H1 (cell line): ENCODE data around the gene RXRA. TPM values are rescaled to one million over a fixed set of nuclear protein-coding genes. Genes with fewer than 3 reads are reported as not detected.

Experiments used
- CTCF ChIA-PET: fragments of 300-600 bp; sonication (Branson Sonifier 250); formaldehyde crosslinking; loops from one replicate; lab custom pipeline; 2021; ENCODE audit not compliant: partially characterized antibody; lab: Charles Lee
- POLR2A ChIA-PET: fragments of 300-600 bp; sonication (Branson Sonifier 250); formaldehyde crosslinking; loops from one replicate; lab custom pipeline; 2021; ENCODE audit warnings: inconsistent platforms; ENCODE audit not compliant: partially characterized antibody; lab: Charles Lee
- DNase-seq, 2 experiments: peaks; one replicate each; pipeline versions ENCODE4 v3.0.0 to v3.0.0-alpha.2; 2010 to 2022; ENCODE audit warnings: low spot score in 2 of 2, low read depth in 1 of 2, mixed read lengths in 1 of 2
- FAIRE-seq: peaks from 2 replicates; lab custom pipeline; 2011; peaks lifted over from hg19 to GRCh38; lab: Jason Lieb, UNC
- H2AFZ ChIP-seq: 2 replicates; pipeline ENCODE4 v1.8.1; 2012; ENCODE audit warnings: low read length, inconsistent platforms
- H2AK5ac ChIP-seq: 2 replicates; pipeline ENCODE4 v1.6.1; 2013; ENCODE audit warnings: low read depth, low read length
- H2BK120ac ChIP-seq: replicated peaks from 2 replicates; pipeline ENCODE3; 2013; ENCODE audit warnings: low read depth, low read length, inconsistent platforms
- H2BK12ac ChIP-seq: 2 replicates; pipeline ENCODE4 v1.6.1; 2013; ENCODE audit warnings: low read depth, low read length
- H2BK15ac ChIP-seq: 2 replicates; pipeline ENCODE4 v1.6.1; 2013; ENCODE audit warnings: low read length
- H2BK20ac ChIP-seq: 2 replicates; pipeline ENCODE4 v1.6.1; 2013; ENCODE audit warnings: low read length
- H2BK5ac ChIP-seq: 2 replicates; pipeline ENCODE4 v1.6.1; 2013; ENCODE audit warnings: low read depth, low read length
- H3K14ac ChIP-seq: 2 replicates; pipeline ENCODE4 v1.6.1; 2013; ENCODE audit warnings: inconsistent platforms; ENCODE audit not compliant: insufficient read length
- H3K18ac ChIP-seq: 2 replicates; pipeline ENCODE4 v1.6.1; 2013; ENCODE audit warnings: low read length; ENCODE audit errors: extremely low read depth
- H3K23ac ChIP-seq: 2 replicates; pipeline ENCODE4 v1.6.1; 2013; ENCODE audit warnings: inconsistent platforms; ENCODE audit not compliant: insufficient read length
- H3K23me2 ChIP-seq: 2 replicates; pipeline ENCODE4 v1.6.1; 2013; ENCODE audit warnings: low read depth, low read length
- H3K27ac ChIP-seq: 2 replicates; pipeline ENCODE4 v1.6.1; 2011; ENCODE audit warnings: low read depth, low read length, inconsistent platforms
- H3K27me3 ChIP-seq, 4 experiments: replicated peaks in 1 of 4; 1 replicate in 1 of 4; 2 replicates in 3 of 4; pipeline versions ENCODE4 v1.6.1 to v1.8.1; 2011 to 2013; ENCODE audit warnings: low read length in 3 of 4, mild to moderate bottlenecking in 3 of 4, inconsistent platforms in 2 of 4, mixed read lengths in 2 of 4, moderate library complexity in 1 of 4; ENCODE audit not compliant: control insufficient read depth in 3 of 4, insufficient read depth in 3 of 4; ENCODE audit errors: extremely low read depth in 1 of 4
- H3K36me3 ChIP-seq, 4 experiments: 2 replicates each; pipeline versions ENCODE4 v1.6.1 to v1.8.1; 2011 to 2013; ENCODE audit warnings: mild to moderate bottlenecking in 4 of 4, low read length in 3 of 4, moderate library complexity in 2 of 4, control low read depth in 1 of 4, inconsistent platforms in 1 of 4; ENCODE audit not compliant: insufficient read depth in 4 of 4, control insufficient read depth in 2 of 4
- H3K4ac ChIP-seq: replicated peaks from 2 replicates; pipeline ENCODE3; 2013; ENCODE audit warnings: low read length, low read depth, mixed read lengths, inconsistent platforms; ENCODE audit not compliant: insufficient read length
- H3K4me1 ChIP-seq, 4 experiments: replicated peaks in 1 of 4; 1 replicate in 1 of 4; 2 replicates in 3 of 4; pipeline versions ENCODE4 v1.6.1 to v1.8.1; 2011 to 2013; ENCODE audit warnings: low read length in 3 of 4, inconsistent platforms in 2 of 4, mixed read lengths in 1 of 4; ENCODE audit not compliant: insufficient read depth in 4 of 4, control insufficient read depth in 3 of 4
- H3K4me2 ChIP-seq, 2 experiments: 2 replicates each; pipeline versions ENCODE4 v1.6.1 to v1.8.1; 2011 to 2013; ENCODE audit warnings: low read depth in 2 of 2, low read length in 2 of 2, control low read depth in 1 of 2, inconsistent platforms in 1 of 2, mild to moderate bottlenecking in 1 of 2; ENCODE audit not compliant: insufficient read depth in 1 of 2
- H3K4me3 ChIP-seq, 4 experiments: fragments of 200-600, 300-600 bp in 1 of 4; sonication (generic), shearing (Covaris generic), sonication (Bioruptor Twin) in 1 of 4; 2 replicates each; pipeline versions ENCODE4 v1.5.1 to v1.8.1; 2011 to 2016; ENCODE audit warnings: low read length in 4 of 4, low read depth in 3 of 4, control low read depth in 2 of 4, inconsistent platforms in 2 of 4, mild to moderate bottlenecking in 2 of 4, mixed read lengths in 1 of 4, moderate library complexity in 1 of 4; ENCODE audit not compliant: insufficient read depth in 2 of 4; ENCODE audit errors: extremely low read depth in 1 of 4
- H3K56ac ChIP-seq: replicated peaks from 2 replicates; pipeline ENCODE3; 2013; ENCODE audit warnings: low read depth, mild to moderate bottlenecking, mixed read lengths, low read length, inconsistent platforms; ENCODE audit not compliant: insufficient read length
- H3K79me1 ChIP-seq: 2 replicates; pipeline ENCODE4 v1.6.1; 2013; ENCODE audit warnings: low read depth, low read length, control low read depth
- H3K79me2 ChIP-seq, 2 experiments: 2 replicates each; pipeline versions ENCODE4 v1.6.1 to v1.8.1; 2012 to 2013; ENCODE audit warnings: low read length in 2 of 2, mild to moderate bottlenecking in 2 of 2, inconsistent platforms in 1 of 2; ENCODE audit not compliant: insufficient read depth in 2 of 2, control insufficient read depth in 1 of 2
- H3K9ac ChIP-seq, 4 experiments: replicated peaks in 1 of 4; 1 replicate in 1 of 4; 2 replicates in 3 of 4; pipeline versions ENCODE4 v1.6.1 to v1.8.1; 2011 to 2013; ENCODE audit warnings: low read depth in 3 of 4, low read length in 3 of 4, control low read depth in 2 of 4, mild to moderate bottlenecking in 2 of 4, moderate library complexity in 2 of 4, inconsistent platforms in 1 of 4; ENCODE audit errors: extremely low read depth in 1 of 4
- H3K9me3 ChIP-seq, 2 experiments: 2 replicates each; pipeline versions ENCODE4 v1.6.1 to v1.8.1; 2012 to 2013; ENCODE audit warnings: mild to moderate bottlenecking in 2 of 2, moderate library complexity in 2 of 2, control low read depth in 1 of 2, inconsistent platforms in 1 of 2, low read depth in 1 of 2, low read length in 1 of 2, mixed read lengths in 1 of 2; ENCODE audit not compliant: insufficient read depth in 2 of 2
- H4K20me1 ChIP-seq, 2 experiments: replicated peaks in 1 of 2; 2 replicates each; pipeline versions ENCODE3 to v1.8.1; 2011 to 2013; ENCODE audit warnings: inconsistent platforms in 2 of 2, low read length in 2 of 2, mild to moderate bottlenecking in 1 of 2; ENCODE audit not compliant: insufficient read depth in 2 of 2, control insufficient read depth in 1 of 2
- H4K5ac ChIP-seq: 2 replicates; pipeline ENCODE4 v1.6.1; 2013; ENCODE audit warnings: low read length, low read depth, mixed read lengths, inconsistent platforms; ENCODE audit not compliant: insufficient read length
- H4K8ac ChIP-seq: 2 replicates; pipeline ENCODE4 v1.8.0; 2013; ENCODE audit warnings: mild to moderate bottlenecking, moderate library complexity, low read length, inconsistent platforms; ENCODE audit not compliant: insufficient read depth; ENCODE audit errors: extremely low read depth
- H4K91ac ChIP-seq: replicated peaks from 2 replicates; pipeline ENCODE3; 2013; ENCODE audit warnings: low read length, mixed read lengths, inconsistent platforms; ENCODE audit not compliant: insufficient read length
- BACH1 ChIP-seq: IDR thresholded peaks from 2 replicates; pipeline ENCODE4 v1.6.1; 2012; ENCODE audit warnings: low read length, improper control_type of control experiment
- BRCA1 ChIP-seq: IDR thresholded peaks from 2 replicates; pipeline ENCODE4 v1.6.1; 2012; ENCODE audit warnings: low read depth, low read length, improper control_type of control experiment
- CBX5 ChIP-seq: fragments of 300-800, 300-1000 bp; sonication (generic); IDR thresholded peaks from 2 replicates; pipeline ENCODE4 v1.7.1; 2016; ENCODE audit warnings: antibody characterized with exemption, low read length, low read depth
- CBX8 ChIP-seq: fragments of 300-800, 300-1000 bp; sonication (generic); IDR thresholded peaks from 2 replicates; pipeline ENCODE4 v1.7.1; 2016; ENCODE audit warnings: low read depth, low read length, borderline replicate concordance
- EGR1 ChIP-seq: IDR thresholded peaks from 2 replicates; pipeline ENCODE4 v1.6.1; 2011; ENCODE audit warnings: low read depth, low read length, borderline replicate concordance
- FOSL1 ChIP-seq: IDR thresholded peaks from 2 replicates; pipeline ENCODE4 v1.6.1; 2011; ENCODE audit warnings: mild to moderate bottlenecking, low read depth, low read length, moderate library complexity; ENCODE audit not compliant: insufficient read depth
- HDAC6 ChIP-seq: IDR thresholded peaks from one replicate; pipeline ENCODE4 v1.7.1; 2012; ENCODE audit warnings: low read depth, mild to moderate bottlenecking, inconsistent platforms, low read length, moderate library complexity
- MAFK ChIP-seq: IDR thresholded peaks from 2 replicates; pipeline ENCODE4 v1.6.1; 2012; ENCODE audit warnings: low read depth, mild to moderate bottlenecking, improper control_type of control experiment, low read length
- SIN3A ChIP-seq, 2 experiments: IDR thresholded peaks in 1 of 2; conservative IDR thresholded peaks in 1 of 2; 2 replicates each; pipeline ENCODE4 v1.6.1; 2011 to 2012; ENCODE audit warnings: low read length in 2 of 2, improper control_type of control experiment in 1 of 2, low read depth in 1 of 2, mild to moderate bottlenecking in 1 of 2
- SIX5 ChIP-seq: IDR thresholded peaks from 2 replicates; pipeline ENCODE4 v1.6.1; 2011; ENCODE audit warnings: mild to moderate bottlenecking, low read depth, low read length
- SRF ChIP-seq: IDR thresholded peaks from 2 replicates; pipeline ENCODE4 v1.6.1; 2011; ENCODE audit warnings: mild to moderate bottlenecking, low read depth, low read length, moderate library complexity
- SUZ12 ChIP-seq: fragments of 200-600 bp; sonication (generic); IDR thresholded peaks from 2 replicates; pipeline ENCODE4 v1.6.1; 2012; ENCODE audit warnings: mild to moderate bottlenecking, inconsistent platforms, low read length, moderate library complexity, mixed read lengths
- TAF1 ChIP-seq: IDR thresholded peaks from 2 replicates; pipeline ENCODE4 v1.6.1; 2011; ENCODE audit warnings: mild to moderate bottlenecking, low read depth, low read length
- TCF12 ChIP-seq: IDR thresholded peaks from 2 replicates; pipeline ENCODE4 v1.6.1; 2011; ENCODE audit warnings: low read depth, mild to moderate bottlenecking, low read length
- WGBS, 2 experiments: shearing (Covaris generic) in 1 of 2; methylation state at CpG; one replicate each; pipeline versions ENCODE4 v1.1.6 to v1.1.7; 2013 to 2015; ENCODE audit warnings: low lambda C conversion rate in 2 of 2, mixed read lengths in 2 of 2, inconsistent platforms in 1 of 2, low coverage in 1 of 2, missing lambda C conversion rate in 1 of 2; ENCODE audit not compliant: insufficient replicate concordance in 2 of 2, insufficient coverage in 1 of 2, insufficient read length in 1 of 2; ENCODE audit errors: extremely low coverage in 1 of 2, missing lambda C conversion rate in 1 of 2; 5-methylcytosine and 5-hydroxymethylcytosine counted together
- polyA plus RNA-seq, 7 experiments: library from polyadenylated mRNA; depleted of rRNA in 3 of 7; stranded (reverse) in 5 of 7; unstranded in 2 of 7; fragments of >200 nt in 5 of 7; fragments of 200-250 nt in 2 of 7; gene quantifications; 1 replicate in 5 of 7; 2 replicates in 1 of 7; 4 replicates in 1 of 7; pipeline versions ENCODE4 v1.2.1 to v1.2.3, GENCODE V29; 2011 to 2013; ENCODE audit warnings: missing spikeins in 2 of 7, mixed read lengths in 2 of 7
- total RNA-seq: library from RNA; stranded (reverse); fragmentation: NEBNext Ultra II Directional; extraction: Animal tissue kit (Norgen Biotek cat#: 25700); gene quantifications from 2 replicates; pipeline ENCODE4 v1.2.1, GENCODE V29; 2021

The RXRA gene
- total and polyA plus RNA-seq, 2 of the 8 experiments (the other 6 are each of a cell fraction or from before 2014, with no cell fraction given), result 9.8 to 29.4 TPM

- Histone ChIP-seq H2BK120ac (no peak overlapping the region), H3K9me3 (peaks cover 4 to 12% of the 10 kb centered on the region in 2 experiments; a peak in 1 of 4 replicates), H3K4me3 (no peak overlapping the region), H2BK20ac (no peak overlapping the region), H3K4me2 (no peak overlapping the region), H3K79me1 (no peaks in the 10 kb centered on the region), H3K4me1 (no peaks in the 10 kb centered on the region), H4K91ac (no peak overlapping the region), H2AK5ac (no peak overlapping the region), H3K23ac (no peak overlapping the region), H4K20me1 (no peaks in the 10 kb centered on the region), H3K27ac (no peak overlapping the region), H2BK12ac (no peak overlapping the region), H2AFZ (no peak overlapping the region), H4K8ac (no peak overlapping the region), H3K56ac (no peak overlapping the region), H3K36me3 (no peaks in the 10 kb centered on the region), H3K9ac (no peak overlapping the region), H3K23me2 (no peaks in the 10 kb centered on the region), H2BK5ac (no peak overlapping the region), H4K5ac (no peak overlapping the region), H3K27me3 (no peaks in the 10 kb centered on the region), H3K4ac (no peak overlapping the region), H3K18ac (no peak overlapping the region), H3K14ac (no peak overlapping the region), H3K79me2 (no peaks in the 10 kb centered on the region), H2BK15ac (no peak overlapping the region)
- ChIA-PET POLR2A (no interaction called here), CTCF (interaction anchor here (1.2 to 1.4 kb wide), 2 partner anchors 126 to 223 kb away, joined by 3 read pairs; no protein-coding TSS in a partner anchor)
- 78% methylated on average over 25 of the region's 27 CpGs; no CpG with 5 or more reads in 1 of the 2 experiments for WGBS, 2 experiments
- no peak for DNase-seq
- FAIRE-seq, result no peak
- TF ChIP-seq EGR1 (no peak), TCF12 (no peak), CBX5 (no peak), SRF (no peak), SUZ12 (no peak), MAFK (no peak), BACH1 (no peak), CBX8 (no peak), SIN3A (conservative IDR thresholded peaks at IDR 0.05 in 1 of 2, IDR thresholded peaks at IDR 0.05 in 1 of 2; ENCODE audit: low read depth in 1 of 2, low read length in 2 of 2) (no peak), TAF1 (no peak), HDAC6 (no peak), SIX5 (no peak), BRCA1 (no peak), FOSL1 (no peak)
These were observed 148.9 kb downstream of the RXRA start for GRCh38 chr9:134475011-134475790.
